ENCODE results near the gene TPST1.

DNA sequence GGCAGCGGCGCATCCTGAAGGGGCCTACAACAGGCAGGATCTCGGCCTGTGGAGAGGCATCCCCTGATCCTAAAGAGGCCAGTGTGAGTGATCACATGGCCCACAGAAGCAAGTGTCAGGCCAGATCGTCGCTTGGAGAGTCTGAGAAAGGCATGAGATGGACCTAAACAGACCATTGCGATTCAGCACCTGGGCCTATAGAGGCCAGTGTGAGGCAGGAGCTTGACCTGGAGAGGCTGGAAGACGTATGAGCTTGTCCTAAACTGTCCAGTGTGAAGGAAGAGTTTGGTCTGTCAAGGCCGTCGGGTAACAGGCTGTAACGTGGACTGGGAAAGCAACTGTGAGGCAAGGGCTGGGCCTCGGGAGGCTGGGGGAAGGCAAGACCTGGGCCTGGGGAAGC, 172.6 kb downstream of the TPST1 start:
- TF ChIP-seq, protein P1, sequence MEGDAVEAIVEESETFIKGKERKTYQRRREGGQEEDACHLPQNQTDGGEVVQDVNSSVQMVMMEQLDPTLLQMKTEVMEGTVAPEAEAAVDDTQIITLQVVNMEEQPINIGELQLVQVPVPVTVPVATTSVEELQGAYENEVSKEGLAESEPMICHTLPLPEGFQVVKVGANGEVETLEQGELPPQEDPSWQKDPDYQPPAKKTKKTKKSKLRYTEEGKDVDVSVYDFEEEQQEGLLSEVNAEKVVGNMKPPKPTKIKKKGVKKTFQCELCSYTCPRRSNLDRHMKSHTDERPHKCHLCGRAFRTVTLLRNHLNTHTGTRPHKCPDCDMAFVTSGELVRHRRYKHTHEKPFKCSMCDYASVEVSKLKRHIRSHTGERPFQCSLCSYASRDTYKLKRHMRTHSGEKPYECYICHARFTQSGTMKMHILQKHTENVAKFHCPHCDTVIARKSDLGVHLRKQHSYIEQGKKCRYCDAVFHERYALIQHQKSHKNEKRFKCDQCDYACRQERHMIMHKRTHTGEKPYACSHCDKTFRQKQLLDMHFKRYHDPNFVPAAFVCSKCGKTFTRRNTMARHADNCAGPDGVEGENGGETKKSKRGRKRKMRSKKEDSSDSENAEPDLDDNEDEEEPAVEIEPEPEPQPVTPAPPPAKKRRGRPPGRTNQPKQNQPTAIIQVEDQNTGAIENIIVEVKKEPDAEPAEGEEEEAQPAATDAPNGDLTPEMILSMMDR (IDR thresholded peaks at IDR 0.05; ENCODE audit: borderline replicate concordance, extremely low read depth, low read length, poor library complexity, severe bottlenecking) = no peak
- TF ChIP-seq EZH2 (IDR thresholded peaks at IDR 0.05; ENCODE audit: borderline replicate concordance, low read depth, low read length, severe bottlenecking) = no peak
